Neural cell (in vitro differentiated cells): ENCODE data around the gene LIMCH1.

Experiments used
- CTCF ChIP-seq: fragments of 450-650 bp; IDR thresholded peaks from 2 replicates; pipeline ENCODE4 v1.5.1; 2014; ENCODE audit warnings: antibody characterized with exemption, mild to moderate bottlenecking, moderate library complexity; ENCODE audit not compliant: poor library complexity, severe bottlenecking
- EP300 ChIP-seq: fragments of 450-650 bp; conservative IDR thresholded peaks from 2 replicates; pipeline ENCODE4 v1.6.1; 2014; ENCODE audit warnings: antibody characterized with exemption, mild to moderate bottlenecking, moderate library complexity; ENCODE audit not compliant: poor library complexity, severe bottlenecking
- EZH2 ChIP-seq: fragments of 200-600, 300-800 bp; shearing (Covaris generic), sonication (generic); IDR thresholded peaks from 2 replicates; pipeline ENCODE4 v1.6.1; 2014; ENCODE audit warnings: antibody characterized with exemption, low read length, borderline replicate concordance, mild to moderate bottlenecking; ENCODE audit not compliant: insufficient read depth, poor library complexity, severe bottlenecking
- POLR2AphosphoS5 ChIP-seq: IDR thresholded peaks from 2 replicates; pipeline ENCODE4 v1.6.1; 2012
- RAD21 ChIP-seq: fragments of 450-650 bp; conservative IDR thresholded peaks from 2 replicates; pipeline ENCODE4 v1.6.1; 2014; ENCODE audit warnings: antibody characterized with exemption, mild to moderate bottlenecking, moderate library complexity
- TAF1 ChIP-seq: IDR thresholded peaks from 2 replicates; pipeline ENCODE4 v1.6.1; 2012; ENCODE audit warnings: low read depth

- TF ChIP-seq CTCF (no peak), EZH2 (no peak), EP300 (no peak), POLR2AphosphoS5 (no peak), TAF1 (no peak), RAD21 (no peak)
Observed at GRCh38 chr4:41746440-41747229, 208.7 kb downstream of the LIMCH1 start.
